Keratinocyte (primary cell): ENCODE results near the gene RAC2. TPM values are rescaled to one million over a fixed set of nuclear protein-coding genes. Genes with fewer than 3 reads are reported as not detected.

Experiments
- DNase-seq: peaks from one replicate; pipeline ENCODE4 v3.0.0-alpha.2; 2011; ENCODE audit warnings: low read depth, missing footprints, low spot score
- FAIRE-seq: peaks from 2 replicates; lab custom pipeline; 2011; peaks lifted over from hg19 to GRCh38; lab: Jason Lieb, UNC
- H2AFZ ChIP-seq: 2 replicates; pipeline ENCODE4 v1.6.0; 2012; ENCODE audit warnings: low read length, control low read depth, inconsistent platforms; ENCODE audit not compliant: control insufficient read depth
- H3K27ac ChIP-seq: 2 replicates; pipeline ENCODE4 v1.5.1; 2011; ENCODE audit warnings: low read length; ENCODE audit not compliant: control insufficient read depth, insufficient read depth
- H3K27me3 ChIP-seq: 3 replicates; pipeline ENCODE4 v1.6.0; 2011; ENCODE audit warnings: low read length; ENCODE audit not compliant: control insufficient read depth, insufficient read depth; ENCODE audit errors: extremely low read depth
- H3K36me3 ChIP-seq, 2 experiments: 2 replicates in 1 of 2; 3 replicates in 1 of 2; pipeline ENCODE4 v1.5.1; 2011; ENCODE audit warnings: low read length in 2 of 2, mild to moderate bottlenecking in 1 of 2; ENCODE audit not compliant: control insufficient read depth in 2 of 2, insufficient read depth in 2 of 2; ENCODE audit errors: extremely low read depth in 1 of 2
- H3K4me1 ChIP-seq: 3 replicates; pipeline ENCODE4 v1.5.1; 2011; ENCODE audit warnings: low read length; ENCODE audit not compliant: control insufficient read depth, insufficient read depth; ENCODE audit errors: extremely low read depth
- H3K4me2 ChIP-seq: 3 replicates; pipeline ENCODE4 v1.6.0; 2011; ENCODE audit warnings: low read depth, low read length; ENCODE audit not compliant: control insufficient read depth, insufficient read depth; ENCODE audit errors: extremely low read depth
- H3K4me3 ChIP-seq, 3 experiments: fragments of 200-600 bp in 1 of 3; sonication (generic) in 1 of 3; 2 replicates in 2 of 3; 3 replicates in 1 of 3; pipeline ENCODE4 v1.5.1; 2011 to 2016; ENCODE audit warnings: low read length in 3 of 3, mild to moderate bottlenecking in 3 of 3, control low read depth in 2 of 3, inconsistent platforms in 1 of 3, low read depth in 1 of 3, mixed read lengths in 1 of 3, mixed run types in 1 of 3, moderate library complexity in 1 of 3; ENCODE audit not compliant: control insufficient read depth in 2 of 3, insufficient read depth in 2 of 3; ENCODE audit errors: extremely low read depth in 1 of 3
- H3K79me2 ChIP-seq: 2 replicates; pipeline ENCODE4 v1.6.0; 2012; ENCODE audit warnings: low read length; ENCODE audit not compliant: control insufficient read depth, insufficient read depth
- H3K9ac ChIP-seq: 3 replicates; pipeline ENCODE4 v1.6.0; 2011; ENCODE audit warnings: low read length; ENCODE audit not compliant: control insufficient read depth, insufficient read depth; ENCODE audit errors: extremely low read depth
- H3K9me1 ChIP-seq: 3 replicates; pipeline ENCODE4 v1.6.0; 2011; ENCODE audit warnings: low read length; ENCODE audit not compliant: control insufficient read depth, insufficient read depth; ENCODE audit errors: extremely low read depth
- H3K9me3 ChIP-seq: 2 replicates; pipeline ENCODE4 v1.5.1; 2012; ENCODE audit warnings: low read depth, low read length; ENCODE audit not compliant: control insufficient read depth
- H4K20me1 ChIP-seq: 3 replicates; pipeline ENCODE4 v1.6.0; 2011; ENCODE audit warnings: low read length; ENCODE audit not compliant: control insufficient read depth, insufficient read depth; ENCODE audit errors: extremely low read depth
- CTCF ChIP-seq, 3 experiments: IDR thresholded peaks in 1 of 3; conservative IDR thresholded peaks in 1 of 3; optimal IDR thresholded peaks in 1 of 3; 2 replicates in 2 of 3; 3 replicates in 1 of 3; pipeline versions ENCODE3 to v1.5.1; 2011; ENCODE audit warnings: low read length in 3 of 3, mild to moderate bottlenecking in 3 of 3, moderate library complexity in 2 of 3, control low read depth in 1 of 3, inconsistent platforms in 1 of 3; ENCODE audit not compliant: insufficient read depth in 2 of 3; ENCODE audit errors: extremely low read depth in 1 of 3
- EZH2 ChIP-seq: IDR thresholded peaks from one replicate; pipeline ENCODE4 v1.6.1; 2012; ENCODE audit warnings: inconsistent platforms, mild to moderate bottlenecking, low read length, moderate library complexity
- dilution Hi-C: fragments of 300-500 bp; cut with MboI; formaldehyde crosslinking; loops from one replicate; pipeline ENCODE4 v1.7.0; 2020; ENCODE audit warnings: low sequenced_read_pairs; ENCODE audit not compliant: extremely low pct_ligation_motif_present
- polyA plus RNA-seq, 5 experiments: library from polyadenylated mRNA; depleted of rRNA in 3 of 5; stranded (reverse) in 3 of 5; stranded (forward) in 1 of 5; unstranded in 1 of 5; fragments of >200 nt; gene quantifications; 1 replicate in 1 of 5; 2 replicates in 3 of 5; 3 replicates in 1 of 5; pipeline versions ENCODE4 v1.2.1 to v1.2.3, GENCODE V29; 2011 to 2012; ENCODE audit warnings: missing spikeins in 2 of 5, low read depth in 1 of 5, low replicate concordance in 1 of 5

Gene RAC2
- polyA plus RNA-seq, 1 donor (not counting 4 experiments of a cell fraction or from before 2014, with no cell fraction given): 78.6 TPM

GRCh38 chr22:37211866-37212173 lies 32.2 kb downstream of the RAC2 start:
- FAIRE-seq (no peak), DNase-seq (no peak)
- Histone ChIP-seq H4K20me1 (no peaks in the 10 kb centered on the region), H3K4me1 (no peaks in the 10 kb centered on the region), H3K9ac (no peak overlapping the region), H3K4me2 (no peak overlapping the region), H3K4me3 (no peak overlapping the region), H3K27ac (no peak overlapping the region), H3K27me3 (peaks cover 31% of the 10 kb centered on the region), H3K79me2 (no peaks in the 10 kb centered on the region), H3K9me3 (no peaks in the 10 kb centered on the region), H2AFZ (no peak overlapping the region), H3K9me1 (no peaks in the 10 kb centered on the region), H3K36me3 (no peaks in the 10 kb centered on the region)
- TF ChIP-seq EZH2 (no peak), CTCF (optimal IDR thresholded peaks at IDR 0.05 in 1 of 3, IDR thresholded peaks at IDR 0.05 in 1 of 3, conservative IDR thresholded peaks at IDR 0.05 in 1 of 3; ENCODE audit: extremely low read depth in 1 of 3, insufficient read depth in 2 of 3, low read length in 3 of 3) (no peak)
- dilution Hi-C loops: no loop called here

GRCh38 chr22:37211075-37211865 lies 32.8 kb downstream of the RAC2 start:
- H3K79me2 ChIP-seq: no peaks in the 10 kb centered on the region
- no peaks in the 10 kb centered on the region for H3K9me3 ChIP-seq
- no peak overlapping the region for H2AFZ ChIP-seq
- no peak for FAIRE-seq
- H3K9ac ChIP-seq: no peak overlapping the region
- no peak overlapping the region for H3K4me3 ChIP-seq
- dilution Hi-C loops: no loop called here
- TF ChIP-seq CTCF (optimal IDR thresholded peaks at IDR 0.05 in 1 of 3, IDR thresholded peaks at IDR 0.05 in 1 of 3, conservative IDR thresholded peaks at IDR 0.05 in 1 of 3; ENCODE audit: extremely low read depth in 1 of 3, insufficient read depth in 2 of 3, low read length in 3 of 3) (no peak), EZH2 (no peak)
- no peaks in the 10 kb centered on the region for H4K20me1 ChIP-seq
- H3K36me3 ChIP-seq: no peaks in the 10 kb centered on the region
- H3K4me2 ChIP-seq: no peak overlapping the region
- H3K27me3 ChIP-seq: peaks cover 31% of the 10 kb centered on the region
- H3K4me1 ChIP-seq: no peaks in the 10 kb centered on the region
- H3K9me1 ChIP-seq: no peaks in the 10 kb centered on the region
- no peak overlapping the region for H3K27ac ChIP-seq
- no peak for DNase-seq
